NCI-H1436 (cell line): ENCODE results near the gene TP53BP1.
A peak's percentile ranks its signal among the peaks of the same experiment; 100 is the strongest.

Experiments used
- DNase-seq: peaks from one replicate; lab custom pipeline; 2025; lab: John Stamatoyannopoulos, UW

TP53BP1 gene

GRCh38 chr15:43489191-43489590, 3.8 kb downstream of the TP53BP1 start:
- no peak for DNase-seq

- no peak for DNase-seq
Measured at GRCh38 chr15:43488790-43489189, 4.2 kb downstream of the TP53BP1 start.

- no peak for DNase-seq
Measured at GRCh38 chr15:43487271-43487895, 5.6 kb downstream of the TP53BP1 start.

GRCh38 chr15:43484455-43484854, 8.5 kb downstream of the TP53BP1 start:
- DNase-seq: no peak

GRCh38 chr15:43483297-43484128, 9.4 kb downstream of the TP53BP1 start:
- no peak for DNase-seq

- DNase-seq: no peak
Measured at GRCh38 chr15:43473885-43474284, 19.1 kb downstream of the TP53BP1 start.

GRCh38 chr15:43471975-43472374, 21.0 kb downstream of the TP53BP1 start:
- DNase-seq: no peak

GRCh38 chr15:43469867-43470266, 23.1 kb downstream of the TP53BP1 start:
- DNase-seq: no peak

- no peak for DNase-seq
Measured at GRCh38 chr15:43465100-43465499, 27.9 kb downstream of the TP53BP1 start.

- DNase-seq: no peak
Measured at GRCh38 chr15:43463998-43464397, 29.0 kb downstream of the TP53BP1 start.

- no peak for DNase-seq
Measured at GRCh38 chr15:43463507-43463906, 29.4 kb downstream of the TP53BP1 start.

- no peak for DNase-seq
Measured at GRCh38 chr15:43449981-43450380, 43.0 kb downstream of the TP53BP1 start.

GRCh38 chr15:43446344-43446743, 46.6 kb downstream of the TP53BP1 start:
- no peak for DNase-seq

- peak; percentile 1 for DNase-seq
Measured at GRCh38 chr15:43441316-43441715, 51.6 kb downstream of the TP53BP1 start.

GRCh38 chr15:43440721-43441281, 52.2 kb downstream of the TP53BP1 start:
- DNase-seq: peak; percentile 42

GRCh38 chr15:43439268-43439667, 53.7 kb downstream of the TP53BP1 start:
- DNase-seq: no peak

GRCh38 chr15:43436395-43436794, 56.6 kb downstream of the TP53BP1 start:
- DNase-seq: no peak

- no peak for DNase-seq
Measured at GRCh38 chr15:43434446-43434845, 58.5 kb downstream of the TP53BP1 start.

- no peak for DNase-seq
Measured at GRCh38 chr15:43433661-43434303, 59.2 kb downstream of the TP53BP1 start.

- no peak for DNase-seq
Measured at GRCh38 chr15:43433165-43433564, 59.8 kb downstream of the TP53BP1 start.

GRCh38 chr15:43429687-43430086, 63.3 kb downstream of the TP53BP1 start:
- DNase-seq: no peak

- no peak for DNase-seq
Measured at GRCh38 chr15:43423793-43424192, 69.2 kb downstream of the TP53BP1 start.

GRCh38 chr15:43420876-43421275, 72.1 kb downstream of the TP53BP1 start:
- DNase-seq: no peak
